Activated CD4-positive, alpha-beta T cell treated with anti-CD3 and anti-CD28 coated beads, Interleukin-2, Interleukin-6, amounts not matched to agents 100 ng/mL and 50 ng/mL, durations not matched to agents 16 hours and 8 hours (primary cell): ENCODE measurements around the gene KIF7.
A peak's percentile ranks its signal among the peaks of the same experiment; 100 is the strongest.
"Not testable (repeated sequence)": the region's sequence is repeated elsewhere in the genome, so short reads cannot be mapped to it uniquely, and the experiment has no call there.

Experiments used
- DNase-seq: peaks from one replicate; pipeline ENCODE4 v3.0.0-alpha.2; 2020

KIF7 gene, protein sequence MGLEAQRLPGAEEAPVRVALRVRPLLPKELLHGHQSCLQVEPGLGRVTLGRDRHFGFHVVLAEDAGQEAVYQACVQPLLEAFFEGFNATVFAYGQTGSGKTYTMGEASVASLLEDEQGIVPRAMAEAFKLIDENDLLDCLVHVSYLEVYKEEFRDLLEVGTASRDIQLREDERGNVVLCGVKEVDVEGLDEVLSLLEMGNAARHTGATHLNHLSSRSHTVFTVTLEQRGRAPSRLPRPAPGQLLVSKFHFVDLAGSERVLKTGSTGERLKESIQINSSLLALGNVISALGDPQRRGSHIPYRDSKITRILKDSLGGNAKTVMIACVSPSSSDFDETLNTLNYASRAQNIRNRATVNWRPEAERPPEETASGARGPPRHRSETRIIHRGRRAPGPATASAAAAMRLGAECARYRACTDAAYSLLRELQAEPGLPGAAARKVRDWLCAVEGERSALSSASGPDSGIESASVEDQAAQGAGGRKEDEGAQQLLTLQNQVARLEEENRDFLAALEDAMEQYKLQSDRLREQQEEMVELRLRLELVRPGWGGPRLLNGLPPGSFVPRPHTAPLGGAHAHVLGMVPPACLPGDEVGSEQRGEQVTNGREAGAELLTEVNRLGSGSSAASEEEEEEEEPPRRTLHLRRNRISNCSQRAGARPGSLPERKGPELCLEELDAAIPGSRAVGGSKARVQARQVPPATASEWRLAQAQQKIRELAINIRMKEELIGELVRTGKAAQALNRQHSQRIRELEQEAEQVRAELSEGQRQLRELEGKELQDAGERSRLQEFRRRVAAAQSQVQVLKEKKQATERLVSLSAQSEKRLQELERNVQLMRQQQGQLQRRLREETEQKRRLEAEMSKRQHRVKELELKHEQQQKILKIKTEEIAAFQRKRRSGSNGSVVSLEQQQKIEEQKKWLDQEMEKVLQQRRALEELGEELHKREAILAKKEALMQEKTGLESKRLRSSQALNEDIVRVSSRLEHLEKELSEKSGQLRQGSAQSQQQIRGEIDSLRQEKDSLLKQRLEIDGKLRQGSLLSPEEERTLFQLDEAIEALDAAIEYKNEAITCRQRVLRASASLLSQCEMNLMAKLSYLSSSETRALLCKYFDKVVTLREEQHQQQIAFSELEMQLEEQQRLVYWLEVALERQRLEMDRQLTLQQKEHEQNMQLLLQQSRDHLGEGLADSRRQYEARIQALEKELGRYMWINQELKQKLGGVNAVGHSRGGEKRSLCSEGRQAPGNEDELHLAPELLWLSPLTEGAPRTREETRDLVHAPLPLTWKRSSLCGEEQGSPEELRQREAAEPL (N-terminal part only)

DNA sequence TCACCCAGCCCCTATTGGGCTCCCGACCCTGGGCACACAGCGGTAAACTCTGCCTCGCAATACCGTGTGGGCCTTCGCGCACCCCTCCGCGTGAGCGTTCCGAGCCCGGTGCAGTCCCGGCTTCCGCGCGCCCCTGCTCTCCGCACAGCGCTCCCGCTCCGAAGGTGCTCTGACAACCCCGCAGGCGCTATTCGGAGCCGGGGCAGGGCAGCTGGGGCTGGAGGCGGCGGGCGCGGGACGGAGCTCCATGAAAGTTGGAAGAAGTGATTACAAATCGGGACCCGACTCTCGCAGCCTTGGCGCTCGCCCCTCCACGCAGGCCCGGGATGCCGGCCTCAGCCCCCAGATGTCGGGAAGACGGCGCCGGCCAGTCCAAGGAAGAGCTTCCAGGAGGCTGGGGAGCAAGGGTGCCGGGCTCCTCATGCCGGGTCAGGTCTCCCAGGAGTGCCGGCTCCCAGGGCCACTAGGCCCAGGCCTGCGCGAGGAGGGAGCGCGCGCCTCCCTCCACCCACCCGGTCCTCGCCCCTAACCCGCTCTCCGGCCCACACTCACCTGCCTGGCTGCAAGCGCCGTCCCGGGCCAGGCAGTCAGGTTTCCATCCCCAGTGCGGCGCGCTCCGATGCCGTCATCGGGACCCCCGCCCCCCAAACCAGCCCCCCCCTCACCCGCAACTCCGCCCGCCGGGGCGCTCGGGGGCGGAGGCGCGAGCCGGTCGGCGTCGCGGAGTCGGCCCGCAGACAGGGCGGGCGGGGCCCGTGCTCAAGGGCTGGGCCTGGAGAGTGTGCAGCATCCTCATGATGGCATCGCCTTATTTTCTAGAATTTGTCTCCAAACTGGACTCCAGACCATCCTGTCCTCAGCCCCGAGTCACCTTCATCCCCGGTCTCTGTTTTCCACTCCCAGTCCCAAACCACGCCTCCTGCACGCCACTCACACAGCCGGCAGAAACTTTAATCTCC is at the start of gene KIF7:
Gene KIF7 (minus strand): TSS at position 621 of the 959 bp plus-strand sequence. CDS start 2,537 bp downstream, outside the sequence.
- peak; percentile 20 for DNase-seq

GRCh38 chr15:89704411-89704810 is 49.1 kb upstream of the KIF7 start:
- DNase-seq, result no peak

- no peak for DNase-seq
Observed at GRCh38 chr15:89695198-89695597, 39.9 kb upstream of the KIF7 start.

GRCh38 chr15:89693696-89694095 is 38.4 kb upstream of the KIF7 start:
- DNase-seq, result peak; percentile 7

GRCh38 chr15:89693091-89693490 is 37.8 kb upstream of the KIF7 start:
- DNase-seq, result no peak

DNA sequence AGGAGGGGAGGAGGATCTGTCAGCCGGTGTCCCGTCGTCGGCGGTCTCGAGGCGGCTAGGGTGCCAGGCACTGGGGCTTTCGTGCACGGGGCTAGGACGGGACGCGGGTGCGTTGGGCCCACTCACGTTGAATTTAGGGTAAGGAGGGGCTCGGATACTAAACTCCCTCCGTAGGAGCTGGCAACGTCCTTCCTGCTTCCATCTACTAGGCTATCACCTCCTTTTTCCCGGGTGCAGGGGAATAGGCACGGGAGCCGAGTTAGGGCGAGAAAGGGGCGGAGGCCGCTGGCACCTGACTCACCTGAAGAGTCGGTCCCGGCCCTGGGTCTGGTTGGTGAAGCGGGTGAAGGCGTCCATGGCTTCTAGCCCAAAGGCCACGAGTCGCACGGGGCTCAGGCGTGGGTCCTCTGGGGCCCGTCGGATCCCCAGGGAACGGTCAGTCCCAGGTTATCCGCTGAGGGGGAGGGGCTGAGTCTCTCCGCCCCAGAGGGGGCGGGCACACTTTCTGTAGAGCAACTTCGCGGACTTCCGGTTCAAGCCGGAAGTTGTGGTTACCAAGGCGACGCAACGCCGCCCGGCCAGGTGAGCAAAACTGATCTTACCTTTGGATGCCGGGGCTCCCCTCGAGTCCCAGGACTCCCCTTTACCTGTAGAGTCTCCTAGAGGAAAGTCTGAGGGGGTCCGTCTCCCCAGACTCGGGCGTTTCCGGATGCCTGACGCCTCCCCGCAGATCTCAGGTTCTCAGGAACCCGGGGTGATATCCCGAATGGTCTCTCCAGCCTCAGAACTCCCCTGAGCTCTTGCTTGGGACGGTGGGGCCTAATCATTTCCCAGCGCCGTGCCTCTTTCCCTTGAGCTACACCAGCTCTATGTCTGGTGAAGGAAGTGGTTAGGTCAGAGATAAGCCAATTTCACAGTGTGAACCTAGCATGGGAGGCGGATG is 35.3 kb upstream of the KIF7 start, which contains the start of the genes PEX11A and WDR93:
Gene PEX11A (minus strand): TSS at position 479 of the 943 bp plus-strand sequence. CDS start 122 bp downstream, at position 357.
Gene WDR93 (plus strand): TSS at position 536 of the 943 bp plus-strand sequence. CDS start 10,936 bp downstream, outside the sequence.
- DNase-seq, result peak; percentile 84

DNA sequence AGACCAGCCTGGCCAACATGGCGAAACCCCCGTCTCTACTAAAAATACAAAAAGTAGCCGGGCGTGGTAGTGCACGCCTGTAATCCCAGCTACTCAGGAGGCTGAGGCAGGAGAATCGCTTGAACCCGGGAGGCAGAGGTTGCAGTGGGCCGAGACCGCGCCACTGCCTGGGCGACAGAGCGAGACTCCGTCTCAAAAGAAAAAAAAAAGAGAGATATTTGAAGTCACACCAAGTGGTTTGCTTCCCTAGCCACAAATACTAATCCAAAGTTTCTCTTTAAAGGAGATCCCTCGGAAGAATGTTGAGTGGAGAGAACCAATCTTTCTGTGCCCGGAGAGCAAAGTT is 34.6 kb upstream of the KIF7 start:
- DNase-seq, result not testable (repeated sequence)

- DNase-seq, result no peak
Observed at GRCh38 chr15:89686522-89686921, 31.3 kb upstream of the KIF7 start.

- no peak for DNase-seq
Observed at GRCh38 chr15:89685995-89686394, 30.7 kb upstream of the KIF7 start.

DNA sequence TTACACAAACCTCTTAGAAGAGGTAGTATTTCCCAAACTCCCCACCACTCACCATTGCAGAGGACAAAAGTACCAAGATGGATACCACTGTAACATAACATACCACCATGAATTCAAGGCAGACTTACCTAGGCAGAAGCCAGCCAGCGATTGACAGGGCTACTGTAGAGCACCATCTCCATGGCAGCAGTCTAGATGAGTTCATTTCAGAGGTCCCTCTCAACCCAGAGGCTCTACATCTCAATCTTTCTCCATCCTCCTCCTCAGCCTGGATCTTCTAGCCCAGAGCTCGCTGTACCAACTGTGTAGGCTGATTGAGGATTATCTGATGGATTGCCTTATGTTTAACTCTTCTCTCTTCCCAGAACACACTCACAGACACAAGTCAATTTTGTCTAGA is 25.9 kb upstream of the KIF7 start:
- no peak for DNase-seq

GRCh38 chr15:89680282-89680873 is 25.1 kb upstream of the KIF7 start:
- no peak for DNase-seq

DNA sequence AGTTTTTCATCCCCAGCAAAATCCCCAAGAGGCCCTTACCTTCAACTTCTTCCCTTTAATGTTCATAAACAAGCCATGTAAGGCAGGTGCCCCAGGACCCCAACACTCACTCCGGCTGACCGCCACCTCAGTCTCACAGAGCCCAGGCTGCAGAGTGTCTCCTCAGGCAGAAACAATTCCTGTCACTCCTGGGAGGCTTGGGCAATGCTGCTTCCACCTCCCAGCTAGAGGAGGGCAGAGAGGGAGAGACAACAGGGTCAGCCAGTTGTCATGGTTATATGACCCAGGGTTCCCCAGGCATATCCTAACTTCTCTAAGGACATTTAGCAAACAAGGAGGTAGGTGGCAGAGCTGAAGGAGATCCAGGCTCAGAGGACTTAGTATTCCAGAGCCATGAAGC is 23.9 kb upstream of the KIF7 start, which contains the start of gene PLIN1:
Gene PLIN1 (minus strand): TSS at position 156 of the 400 bp plus-strand sequence. CDS start 1,878 bp downstream, outside the sequence.
- no peak for DNase-seq

GRCh38 chr15:89677381-89677780 is 22.1 kb upstream of the KIF7 start:
- DNase-seq, result no peak

- DNase-seq, result no peak
Observed at GRCh38 chr15:89675606-89676005, 20.3 kb upstream of the KIF7 start.

GRCh38 chr15:89674526-89674925 is 19.3 kb upstream of the KIF7 start:
- DNase-seq, result no peak

GRCh38 chr15:89673165-89673512 is 17.9 kb upstream of the KIF7 start:
- DNase-seq, result peak; percentile 34

DNA sequence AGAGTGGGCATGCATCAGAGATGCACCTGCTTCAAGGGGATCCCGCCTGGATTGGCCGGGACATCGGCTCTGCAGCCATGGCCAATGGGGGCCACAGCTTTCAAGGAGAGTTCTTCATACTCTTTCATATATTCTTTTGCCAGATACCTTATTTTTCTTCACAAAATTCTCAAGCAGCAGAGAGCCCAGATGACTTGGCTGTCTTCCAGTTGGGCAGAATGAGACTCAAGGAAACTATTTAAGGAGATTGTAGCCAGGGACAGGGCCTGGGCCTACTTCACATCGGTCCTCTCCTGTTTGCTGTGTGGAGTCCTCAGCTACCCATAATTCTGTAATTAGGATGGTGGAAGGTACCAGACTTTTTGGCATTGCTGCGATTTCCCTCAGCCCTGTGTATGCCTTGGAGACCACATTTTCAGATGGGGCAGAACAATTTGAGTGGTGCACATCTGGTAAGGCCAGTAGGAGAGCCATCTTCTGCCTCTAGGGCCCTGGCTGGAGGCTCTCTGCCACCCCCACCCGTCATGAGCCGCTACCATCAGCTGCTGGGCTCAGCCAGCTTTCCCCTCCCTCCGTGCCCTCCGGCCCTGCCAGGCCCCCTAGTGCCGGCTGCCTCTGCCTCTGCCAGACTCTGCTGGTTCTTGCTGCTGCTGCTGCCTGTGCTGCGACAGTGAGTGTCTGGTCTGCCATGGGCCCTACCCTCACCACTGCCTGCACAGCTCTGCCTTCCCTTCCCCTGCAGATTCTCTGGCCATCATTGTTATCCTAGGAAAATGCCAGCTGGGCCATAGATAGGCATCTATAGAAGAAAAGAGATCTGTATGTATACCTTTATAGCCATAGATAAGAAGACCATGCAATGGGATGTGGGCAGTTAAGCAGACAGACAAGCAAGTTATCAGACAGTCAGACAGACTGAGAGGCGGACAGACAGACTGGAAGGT is 17.2 kb upstream of the KIF7 start:
- DNase-seq, result no peak

- no peak for DNase-seq
Observed at GRCh38 chr15:89671687-89672086, 16.4 kb upstream of the KIF7 start.
